H1 (cell line): ENCODE measurements around the gene DTL. TPM values are rescaled to one million over a fixed set of nuclear protein-coding genes. Genes with fewer than 3 reads are reported as not detected.

Experiments
- CTCF ChIA-PET: fragments of 300-600 bp; sonication (Branson Sonifier 250); formaldehyde crosslinking; loops from one replicate; lab custom pipeline; 2021; ENCODE audit not compliant: partially characterized antibody; lab: Charles Lee
- POLR2A ChIA-PET: fragments of 300-600 bp; sonication (Branson Sonifier 250); formaldehyde crosslinking; loops from one replicate; lab custom pipeline; 2021; ENCODE audit warnings: inconsistent platforms; ENCODE audit not compliant: partially characterized antibody; lab: Charles Lee
- DNase-seq, 2 experiments: peaks; one replicate each; pipeline versions ENCODE4 v3.0.0 to v3.0.0-alpha.2; 2010 to 2022; ENCODE audit warnings: low spot score in 2 of 2, low read depth in 1 of 2, mixed read lengths in 1 of 2
- FAIRE-seq: peaks from 2 replicates; lab custom pipeline; 2011; peaks lifted over from hg19 to GRCh38; lab: Jason Lieb, UNC
- H2AFZ ChIP-seq: 2 replicates; pipeline ENCODE4 v1.8.1; 2012; ENCODE audit warnings: low read length, inconsistent platforms
- H2AK5ac ChIP-seq: 2 replicates; pipeline ENCODE4 v1.6.1; 2013; ENCODE audit warnings: low read depth, low read length
- H2BK120ac ChIP-seq: replicated peaks from 2 replicates; pipeline ENCODE3; 2013; ENCODE audit warnings: low read depth, low read length, inconsistent platforms
- H2BK12ac ChIP-seq: 2 replicates; pipeline ENCODE4 v1.6.1; 2013; ENCODE audit warnings: low read depth, low read length
- H2BK15ac ChIP-seq: 2 replicates; pipeline ENCODE4 v1.6.1; 2013; ENCODE audit warnings: low read length
- H2BK20ac ChIP-seq: 2 replicates; pipeline ENCODE4 v1.6.1; 2013; ENCODE audit warnings: low read length
- H2BK5ac ChIP-seq: 2 replicates; pipeline ENCODE4 v1.6.1; 2013; ENCODE audit warnings: low read depth, low read length
- H3K14ac ChIP-seq: 2 replicates; pipeline ENCODE4 v1.6.1; 2013; ENCODE audit warnings: inconsistent platforms; ENCODE audit not compliant: insufficient read length
- H3K18ac ChIP-seq: 2 replicates; pipeline ENCODE4 v1.6.1; 2013; ENCODE audit warnings: low read length; ENCODE audit errors: extremely low read depth
- H3K23ac ChIP-seq: 2 replicates; pipeline ENCODE4 v1.6.1; 2013; ENCODE audit warnings: inconsistent platforms; ENCODE audit not compliant: insufficient read length
- H3K23me2 ChIP-seq: 2 replicates; pipeline ENCODE4 v1.6.1; 2013; ENCODE audit warnings: low read depth, low read length
- H3K27ac ChIP-seq: 2 replicates; pipeline ENCODE4 v1.6.1; 2011; ENCODE audit warnings: low read depth, low read length, inconsistent platforms
- H3K27me3 ChIP-seq, 4 experiments: replicated peaks in 1 of 4; 1 replicate in 1 of 4; 2 replicates in 3 of 4; pipeline versions ENCODE4 v1.6.1 to v1.8.1; 2011 to 2013; ENCODE audit warnings: low read length in 3 of 4, mild to moderate bottlenecking in 3 of 4, inconsistent platforms in 2 of 4, mixed read lengths in 2 of 4, moderate library complexity in 1 of 4; ENCODE audit not compliant: control insufficient read depth in 3 of 4, insufficient read depth in 3 of 4; ENCODE audit errors: extremely low read depth in 1 of 4
- H3K36me3 ChIP-seq, 4 experiments: 2 replicates each; pipeline versions ENCODE4 v1.6.1 to v1.8.1; 2011 to 2013; ENCODE audit warnings: mild to moderate bottlenecking in 4 of 4, low read length in 3 of 4, moderate library complexity in 2 of 4, control low read depth in 1 of 4, inconsistent platforms in 1 of 4; ENCODE audit not compliant: insufficient read depth in 4 of 4, control insufficient read depth in 2 of 4
- H3K4ac ChIP-seq: replicated peaks from 2 replicates; pipeline ENCODE3; 2013; ENCODE audit warnings: low read length, low read depth, mixed read lengths, inconsistent platforms; ENCODE audit not compliant: insufficient read length
- H3K4me1 ChIP-seq, 4 experiments: replicated peaks in 1 of 4; 1 replicate in 1 of 4; 2 replicates in 3 of 4; pipeline versions ENCODE4 v1.6.1 to v1.8.1; 2011 to 2013; ENCODE audit warnings: low read length in 3 of 4, inconsistent platforms in 2 of 4, mixed read lengths in 1 of 4; ENCODE audit not compliant: insufficient read depth in 4 of 4, control insufficient read depth in 3 of 4
- H3K4me2 ChIP-seq, 2 experiments: 2 replicates each; pipeline versions ENCODE4 v1.6.1 to v1.8.1; 2011 to 2013; ENCODE audit warnings: low read depth in 2 of 2, low read length in 2 of 2, control low read depth in 1 of 2, inconsistent platforms in 1 of 2, mild to moderate bottlenecking in 1 of 2; ENCODE audit not compliant: insufficient read depth in 1 of 2
- H3K4me3 ChIP-seq, 4 experiments: fragments of 200-600, 300-600 bp in 1 of 4; sonication (generic), shearing (Covaris generic), sonication (Bioruptor Twin) in 1 of 4; 2 replicates each; pipeline versions ENCODE4 v1.5.1 to v1.8.1; 2011 to 2016; ENCODE audit warnings: low read length in 4 of 4, low read depth in 3 of 4, control low read depth in 2 of 4, inconsistent platforms in 2 of 4, mild to moderate bottlenecking in 2 of 4, mixed read lengths in 1 of 4, moderate library complexity in 1 of 4; ENCODE audit not compliant: insufficient read depth in 2 of 4; ENCODE audit errors: extremely low read depth in 1 of 4
- H3K56ac ChIP-seq: replicated peaks from 2 replicates; pipeline ENCODE3; 2013; ENCODE audit warnings: low read depth, mild to moderate bottlenecking, mixed read lengths, low read length, inconsistent platforms; ENCODE audit not compliant: insufficient read length
- H3K79me1 ChIP-seq: 2 replicates; pipeline ENCODE4 v1.6.1; 2013; ENCODE audit warnings: low read depth, low read length, control low read depth
- H3K79me2 ChIP-seq, 2 experiments: 2 replicates each; pipeline versions ENCODE4 v1.6.1 to v1.8.1; 2012 to 2013; ENCODE audit warnings: low read length in 2 of 2, mild to moderate bottlenecking in 2 of 2, inconsistent platforms in 1 of 2; ENCODE audit not compliant: insufficient read depth in 2 of 2, control insufficient read depth in 1 of 2
- H3K9ac ChIP-seq, 4 experiments: replicated peaks in 1 of 4; 1 replicate in 1 of 4; 2 replicates in 3 of 4; pipeline versions ENCODE4 v1.6.1 to v1.8.1; 2011 to 2013; ENCODE audit warnings: low read depth in 3 of 4, low read length in 3 of 4, control low read depth in 2 of 4, mild to moderate bottlenecking in 2 of 4, moderate library complexity in 2 of 4, inconsistent platforms in 1 of 4; ENCODE audit errors: extremely low read depth in 1 of 4
- H3K9me3 ChIP-seq, 2 experiments: 2 replicates each; pipeline versions ENCODE4 v1.6.1 to v1.8.1; 2012 to 2013; ENCODE audit warnings: mild to moderate bottlenecking in 2 of 2, moderate library complexity in 2 of 2, control low read depth in 1 of 2, inconsistent platforms in 1 of 2, low read depth in 1 of 2, low read length in 1 of 2, mixed read lengths in 1 of 2; ENCODE audit not compliant: insufficient read depth in 2 of 2
- H4K20me1 ChIP-seq, 2 experiments: replicated peaks in 1 of 2; 2 replicates each; pipeline versions ENCODE3 to v1.8.1; 2011 to 2013; ENCODE audit warnings: inconsistent platforms in 2 of 2, low read length in 2 of 2, mild to moderate bottlenecking in 1 of 2; ENCODE audit not compliant: insufficient read depth in 2 of 2, control insufficient read depth in 1 of 2
- H4K5ac ChIP-seq: 2 replicates; pipeline ENCODE4 v1.6.1; 2013; ENCODE audit warnings: low read length, low read depth, mixed read lengths, inconsistent platforms; ENCODE audit not compliant: insufficient read length
- H4K8ac ChIP-seq: 2 replicates; pipeline ENCODE4 v1.8.0; 2013; ENCODE audit warnings: mild to moderate bottlenecking, moderate library complexity, low read length, inconsistent platforms; ENCODE audit not compliant: insufficient read depth; ENCODE audit errors: extremely low read depth
- H4K91ac ChIP-seq: replicated peaks from 2 replicates; pipeline ENCODE3; 2013; ENCODE audit warnings: low read length, mixed read lengths, inconsistent platforms; ENCODE audit not compliant: insufficient read length
- WGBS, 2 experiments: shearing (Covaris generic) in 1 of 2; methylation state at CpG; one replicate each; pipeline versions ENCODE4 v1.1.6 to v1.1.7; 2013 to 2015; ENCODE audit warnings: low lambda C conversion rate in 2 of 2, mixed read lengths in 2 of 2, inconsistent platforms in 1 of 2, low coverage in 1 of 2, missing lambda C conversion rate in 1 of 2; ENCODE audit not compliant: insufficient replicate concordance in 2 of 2, insufficient coverage in 1 of 2, insufficient read length in 1 of 2; ENCODE audit errors: extremely low coverage in 1 of 2, missing lambda C conversion rate in 1 of 2; 5-methylcytosine and 5-hydroxymethylcytosine counted together
- polyA plus RNA-seq, 7 experiments: library from polyadenylated mRNA; depleted of rRNA in 3 of 7; stranded (reverse) in 5 of 7; unstranded in 2 of 7; fragments of >200 nt in 5 of 7; fragments of 200-250 nt in 2 of 7; gene quantifications; 1 replicate in 5 of 7; 2 replicates in 1 of 7; 4 replicates in 1 of 7; pipeline versions ENCODE4 v1.2.1 to v1.2.3, GENCODE V29; 2011 to 2013; ENCODE audit warnings: missing spikeins in 2 of 7, mixed read lengths in 2 of 7
- total RNA-seq: library from RNA; stranded (reverse); fragmentation: NEBNext Ultra II Directional; extraction: Animal tissue kit (Norgen Biotek cat#: 25700); gene quantifications from 2 replicates; pipeline ENCODE4 v1.2.1, GENCODE V29; 2021

The DTL gene
- total and polyA plus RNA-seq, 2 of the 8 experiments (the other 6 are each of a cell fraction or from before 2014, with no cell fraction given) = 36.0 to 46.9 TPM

GRCh38 chr1:212139526-212140135 is 104.1 kb downstream of the DTL start:
- Histone ChIP-seq H2BK15ac (no peak overlapping the region), H3K36me3 (no peaks in the 10 kb centered on the region), H4K8ac (no peak overlapping the region), H3K14ac (no peak overlapping the region), H2BK120ac (no peak overlapping the region), H3K79me1 (no peaks in the 10 kb centered on the region), H2BK20ac (no peak overlapping the region), H3K56ac (no peak overlapping the region), H3K9me3 (no peaks in the 10 kb centered on the region), H3K4me1 (peaks cover 0 to 3% (median under 1%) of the 10 kb centered on the region in 4 experiments; a peak in 1 of 7 replicates), H3K23me2 (no peaks in the 10 kb centered on the region), H3K23ac (no peak overlapping the region), H3K27me3 (no peaks in the 10 kb centered on the region), H3K27ac (no peak overlapping the region), H4K91ac (no peak overlapping the region), H3K9ac (no peak overlapping the region), H2AK5ac (no peak overlapping the region), H2AFZ (no peak overlapping the region), H3K4ac (no peak overlapping the region), H3K4me2 (no peak overlapping the region), H3K18ac (no peak overlapping the region), H3K4me3 (no peak overlapping the region), H2BK5ac (no peak overlapping the region), H2BK12ac (no peak overlapping the region), H3K79me2 (no peaks in the 10 kb centered on the region), H4K5ac (no peak overlapping the region), H4K20me1 (no peaks in the 10 kb centered on the region)
- FAIRE-seq (no peak), DNase-seq (no peak)
- WGBS, 2 experiments = 89% methylated on average over 3 of the region's 3 CpGs; no CpG with 5 or more reads in 1 of the 2 experiments
- ChIA-PET POLR2A (interaction anchor here (1.5 kb wide), 1 partner anchor 8 kb away, joined by 3 read pairs; no protein-coding TSS in a partner anchor), CTCF (interaction anchor here (1.6 kb wide), 1 partner anchor 13 kb away, joined by 4 read pairs; no protein-coding TSS in a partner anchor)
